Mesenchymal stem cell (in vitro differentiated cells and primary cell): ENCODE data around the gene RNU6-1.

Experiments
- DNase-seq: peaks from one replicate; pipeline ENCODE4 v3.0.0-alpha.2; 2013
- H2AFZ ChIP-seq: one replicate; pipeline ENCODE4 v1.6.1; 2013; ENCODE audit warnings: low read depth, mild to moderate bottlenecking, control low read depth, inconsistent platforms, low read length, moderate library complexity
- H2AK5ac ChIP-seq: 2 replicates; pipeline ENCODE4 v1.6.1; 2013; ENCODE audit warnings: low read length, moderate library complexity, mild to moderate bottlenecking, inconsistent platforms; ENCODE audit not compliant: severe bottlenecking
- H2BK120ac ChIP-seq: one replicate; pipeline ENCODE4 v1.6.1; 2013; ENCODE audit warnings: low read depth, mild to moderate bottlenecking, inconsistent platforms, low read length, moderate library complexity
- H2BK12ac ChIP-seq, 2 experiments: one replicate each; pipeline ENCODE4 v1.6.1; 2013; ENCODE audit warnings: inconsistent platforms in 2 of 2, low read length in 2 of 2, mild to moderate bottlenecking in 2 of 2, moderate library complexity in 2 of 2, control low read depth in 1 of 2
- H2BK15ac ChIP-seq: one replicate; pipeline ENCODE4 v1.6.1; 2013; ENCODE audit warnings: mild to moderate bottlenecking, low read depth, inconsistent platforms; ENCODE audit not compliant: poor library complexity, severe bottlenecking
- H2BK5ac ChIP-seq: 2 replicates; pipeline ENCODE4 v1.6.1; 2013; ENCODE audit warnings: low read depth, mild to moderate bottlenecking, low read length, control low read depth, inconsistent platforms; ENCODE audit not compliant: poor library complexity, severe bottlenecking
- H3K14ac ChIP-seq, 2 experiments: one replicate each; pipeline ENCODE4 v1.6.1; 2013; ENCODE audit warnings: inconsistent platforms in 2 of 2, low read length in 2 of 2, control low read depth in 1 of 2, mild to moderate bottlenecking in 1 of 2, moderate library complexity in 1 of 2
- H3K18ac ChIP-seq, 2 experiments: one replicate each; pipeline ENCODE4 v1.6.1; 2013; ENCODE audit warnings: inconsistent platforms in 2 of 2, low read length in 2 of 2, control low read depth in 1 of 2, low read depth in 1 of 2, mild to moderate bottlenecking in 1 of 2
- H3K23ac ChIP-seq, 2 experiments: one replicate each; pipeline ENCODE4 v1.6.1; 2013; ENCODE audit warnings: inconsistent platforms in 2 of 2, low read length in 2 of 2, mild to moderate bottlenecking in 2 of 2, moderate library complexity in 2 of 2, control low read depth in 1 of 2
- H3K27ac ChIP-seq: 2 replicates; pipeline ENCODE4 v1.5.1; 2013; ENCODE audit warnings: mild to moderate bottlenecking, moderate library complexity, low read length, control low read depth, inconsistent platforms; ENCODE audit not compliant: poor library complexity, severe bottlenecking
- H3K27me3 ChIP-seq, 2 experiments: 2 replicates each; pipeline versions ENCODE4 v1.6.1 to v1.7.0; 2013; ENCODE audit warnings: low read length in 2 of 2, mild to moderate bottlenecking in 2 of 2, moderate library complexity in 2 of 2, control low read depth in 1 of 2, inconsistent platforms in 1 of 2; ENCODE audit not compliant: control insufficient read depth in 1 of 2, insufficient read depth in 1 of 2
- H3K36me3 ChIP-seq, 2 experiments: 2 replicates each; pipeline versions ENCODE4 v1.6.1 to v1.7.0; 2013; ENCODE audit warnings: low read length in 2 of 2, control low read depth in 1 of 2, inconsistent platforms in 1 of 2, low read depth in 1 of 2, mild to moderate bottlenecking in 1 of 2; ENCODE audit not compliant: insufficient read depth in 2 of 2, control insufficient read depth in 1 of 2
- H3K4ac ChIP-seq, 2 experiments: one replicate each; pipeline ENCODE4 v1.6.1; 2013; ENCODE audit warnings: inconsistent platforms in 2 of 2, low read length in 2 of 2, mild to moderate bottlenecking in 2 of 2, moderate library complexity in 2 of 2, control low read depth in 1 of 2, low read depth in 1 of 2
- H3K4me1 ChIP-seq: 2 replicates; pipeline ENCODE4 v1.6.1; 2013; ENCODE audit warnings: low read depth, low read length, control low read depth; ENCODE audit not compliant: control insufficient read depth, insufficient read depth
- H3K4me2 ChIP-seq: 2 replicates; pipeline ENCODE4 v1.6.1; 2013; ENCODE audit warnings: low read length, mild to moderate bottlenecking, inconsistent platforms; ENCODE audit not compliant: poor library complexity, severe bottlenecking
- H3K4me3 ChIP-seq, 2 experiments: 2 replicates each; pipeline versions ENCODE4 v1.5.1 to v1.7.0; 2013; ENCODE audit warnings: low read length in 2 of 2, mild to moderate bottlenecking in 2 of 2, control low read depth in 1 of 2, low read depth in 1 of 2; ENCODE audit not compliant: insufficient read depth in 1 of 2
- H3K79me1 ChIP-seq: replicated peaks from 2 replicates; pipeline ENCODE4 v1.6.1; 2013; ENCODE audit warnings: mild to moderate bottlenecking, control low read depth, low read length, inconsistent platforms; ENCODE audit not compliant: poor library complexity, severe bottlenecking
- H3K9ac ChIP-seq: 2 replicates; pipeline ENCODE4 v1.7.0; 2013; ENCODE audit warnings: mild to moderate bottlenecking, low read length, moderate library complexity
- H3K9me3 ChIP-seq: 2 replicates; pipeline ENCODE4 v1.7.0; 2013; ENCODE audit warnings: mild to moderate bottlenecking, low read length; ENCODE audit not compliant: control insufficient read depth
- H4K8ac ChIP-seq: one replicate; pipeline ENCODE4 v1.6.1; 2013; ENCODE audit warnings: inconsistent platforms, mild to moderate bottlenecking, low read length, moderate library complexity
- H4K91ac ChIP-seq: one replicate; pipeline ENCODE4 v1.6.1; 2013; ENCODE audit warnings: mild to moderate bottlenecking, low read length, inconsistent platforms
- WGBS: methylation state at CpG from one replicate; pipeline ENCODE4 v1.1.7; 2013; ENCODE audit warnings: mixed read lengths; 5-methylcytosine and 5-hydroxymethylcytosine counted together

Gene RNU6-1

GRCh38 chr15:67796196-67797127 is 43.4 kb downstream of the RNU6-1 start:
- Histone ChIP-seq H3K4me2 (no peak overlapping the region), H3K9ac (no peak overlapping the region), H2AFZ (no peak overlapping the region), H3K4me1 (peaks cover 5% of the 10 kb centered on the region), H3K27ac (no peak overlapping the region), H3K36me3 (peaks cover 3 to 7% of the 10 kb centered on the region in 2 experiments), H3K4ac (no peak overlapping the region), H4K91ac (no peak overlapping the region), H2AK5ac (no peak overlapping the region), H4K8ac (no peak overlapping the region), H3K4me3 (no peak overlapping the region), H3K23ac (no peak overlapping the region), H3K14ac (no peak overlapping the region), H3K18ac (no peak overlapping the region), H2BK12ac (no peak overlapping the region), H2BK120ac (no peak overlapping the region), H2BK5ac (no peak overlapping the region), H3K27me3 (no peaks in the 10 kb centered on the region), H3K9me3 (peaks cover 20% of the 10 kb centered on the region), H2BK15ac (no peak overlapping the region), H3K79me1 (no peaks in the 10 kb centered on the region)
- DNase-seq, result no peak
- 63% methylated on average over 1 of the region's 4 CpGs for WGBS

- no peak overlapping the region for H2BK120ac ChIP-seq
- no peak overlapping the region for H4K91ac ChIP-seq
- H3K9ac ChIP-seq, result no peak overlapping the region
- no peak overlapping the region for H3K14ac ChIP-seq
- H3K4ac ChIP-seq, result no peak overlapping the region
- no peak overlapping the region for H3K18ac ChIP-seq
- no peaks in the 10 kb centered on the region for H3K79me1 ChIP-seq
- WGBS, result 83% methylated on average over 3 of the region's 4 CpGs
- H2AFZ ChIP-seq, result no peak overlapping the region
- H3K36me3 ChIP-seq, result peaks cover 3 to 7% of the 10 kb centered on the region in 2 experiments
- DNase-seq, result no peak
- peaks cover 20% of the 10 kb centered on the region for H3K9me3 ChIP-seq
- H3K27ac ChIP-seq, result no peak overlapping the region
- H2BK15ac ChIP-seq, result no peak overlapping the region
- no peak overlapping the region for H2BK12ac ChIP-seq
- no peaks in the 10 kb centered on the region for H3K27me3 ChIP-seq
- peaks cover 6% of the 10 kb centered on the region for H3K4me1 ChIP-seq
- no peak overlapping the region for H2AK5ac ChIP-seq
- H2BK5ac ChIP-seq, result no peak overlapping the region
- H3K4me3 ChIP-seq, result no peak overlapping the region
- H3K4me2 ChIP-seq, result no peak overlapping the region
- no peak overlapping the region for H4K8ac ChIP-seq
- no peak overlapping the region for H3K23ac ChIP-seq
Measured at GRCh38 chr15:67794832-67795574, 44.8 kb downstream of the RNU6-1 start.

GRCh38 chr15:67792250-67792942 is 47.4 kb downstream of the RNU6-1 start:
- H2BK12ac ChIP-seq, result no peak overlapping the region
- H3K36me3 ChIP-seq, result peaks cover 0 to 3% of the 10 kb centered on the region in 2 experiments
- no peak overlapping the region for H2BK5ac ChIP-seq
- no peak overlapping the region for H2AK5ac ChIP-seq
- peak overlapping the region; percentile 20 for H3K4me2 ChIP-seq
- no peak overlapping the region for H3K27ac ChIP-seq
- peaks cover 4% of the 10 kb centered on the region for H3K4me1 ChIP-seq
- H3K4me3 ChIP-seq, result no peak overlapping the region
- no peak overlapping the region for H3K9ac ChIP-seq
- H3K14ac ChIP-seq, result no peak overlapping the region
- no peaks in the 10 kb centered on the region for H3K27me3 ChIP-seq
- no peak overlapping the region for H3K18ac ChIP-seq
- WGBS, result 64% methylated on average over 8 of the region's 8 CpGs
- H3K79me1 ChIP-seq, result no peaks in the 10 kb centered on the region
- no peak overlapping the region for H2AFZ ChIP-seq
- H3K4ac ChIP-seq, result no peak overlapping the region
- H4K8ac ChIP-seq, result no peak overlapping the region
- H2BK120ac ChIP-seq, result no peak overlapping the region
- peaks cover 20% of the 10 kb centered on the region for H3K9me3 ChIP-seq
- H3K23ac ChIP-seq, result no peak overlapping the region
- H2BK15ac ChIP-seq, result no peak overlapping the region
- no peak overlapping the region for H4K91ac ChIP-seq
- DNase-seq, result no peak
